K562 (cell line): ENCODE results near the gene RNU5D-1. TPM values are rescaled to one million over a fixed set of nuclear protein-coding genes. Genes with fewer than 3 reads are reported as not detected.

Source experiments
- ASH1L ChIP-seq: fragments of 450-650 bp; IDR thresholded peaks from 2 replicates; pipeline ENCODE4 v1.6.1; 2018; ENCODE audit warnings: borderline replicate concordance, mild to moderate bottlenecking, low read depth; ENCODE audit not compliant: partially characterized antibody
- DIDO1 ChIP-seq: fragments of 450-650 bp; IDR thresholded peaks from 2 replicates; pipeline ENCODE4 v1.6.1; 2016; ENCODE audit warnings: low read depth, missing biosample characterization, missing genetic modification characterization
- HIVEP1 ChIP-seq: fragments of 250-450 bp; sonication (Bioruptor Pico); IDR thresholded peaks from 2 replicates; pipeline ENCODE4 v1.4.0; 2020; ENCODE audit warnings: mild to moderate bottlenecking
- HNRNPLL ChIP-seq: fragments of 200-400 bp; formaldehyde crosslinking; IDR thresholded peaks from 2 replicates; pipeline ENCODE4 v1.6.1; 2017; ENCODE audit warnings: low read length, low read depth, mild to moderate bottlenecking; ENCODE audit not compliant: poor library complexity, severe bottlenecking
- LCOR ChIP-seq: sonication (generic); formaldehyde crosslinking; IDR thresholded peaks from 2 replicates; pipeline ENCODE4 v1.8.0; 2022; ENCODE audit warnings: mild to moderate bottlenecking, missing genetic modification reagents
- MTF1 ChIP-seq: fragments of 250-450 bp; sonication (Bioruptor Pico); IDR thresholded peaks from 2 replicates; pipeline ENCODE4 v1.9.0; 2021; ENCODE audit warnings: moderate library complexity, mild to moderate bottlenecking, inconsistent platforms, borderline replicate concordance
- polyA plus RNA-seq, 8 experiments: library from polyadenylated mRNA; depleted of rRNA in 4 of 8; stranded (reverse) in 5 of 8; unstranded in 3 of 8; fragments of >200 nt; fragmentation: Nextera tagmentation in 2 of 8; fragmentation: Illumina TruSeq in 1 of 8; extraction: Ambion mirVana in 2 of 8; extraction: Trizol in 1 of 8; gene quantifications; 2 replicates each; pipeline versions ENCODE4 v1.2.1 to v1.2.3, GENCODE V29; 2011 to 2014; ENCODE audit warnings: inconsistent platforms in 1 of 8, missing spikeins in 1 of 8
- total RNA-seq, 7 experiments: library from RNA; depleted of rRNA in 6 of 7; stranded (reverse); fragments of >200 nt in 6 of 7; fragmentation: Illumina TruSeq in 2 of 7; extraction: Trizol in 2 of 7; gene quantifications; 2 replicates each; pipeline versions ENCODE4 v1.2.1 to v1.2.3, GENCODE V29; 2011 to 2021; ENCODE audit warnings: low replicate concordance in 1 of 7
- TF ChIP-seq, protein P1 (sequence below): fragments of 450-650 bp; IDR thresholded peaks from 2 replicates; pipeline ENCODE4 v1.6.1; 2016; ENCODE audit warnings: mild to moderate bottlenecking, moderate library complexity
- TF ChIP-seq, protein P2 (sequence below): fragments of 250-450 bp; sonication (Bioruptor Pico); IDR thresholded peaks from 2 replicates; pipeline ENCODE4 v1.5.0; 2021
- TF ChIP-seq, protein P3 (sequence below): fragments of 450-650 bp; IDR thresholded peaks from 2 replicates; pipeline ENCODE4 v1.6.1; 2018; ENCODE audit not compliant: partially characterized antibody

RNU5D-1 gene
- total and polyA plus RNA-seq, 9 of the 15 experiments (the other 6 are each of a cell fraction or from before 2014, with no cell fraction given) = under 0.01 TPM; not detected in 8

DNA sequence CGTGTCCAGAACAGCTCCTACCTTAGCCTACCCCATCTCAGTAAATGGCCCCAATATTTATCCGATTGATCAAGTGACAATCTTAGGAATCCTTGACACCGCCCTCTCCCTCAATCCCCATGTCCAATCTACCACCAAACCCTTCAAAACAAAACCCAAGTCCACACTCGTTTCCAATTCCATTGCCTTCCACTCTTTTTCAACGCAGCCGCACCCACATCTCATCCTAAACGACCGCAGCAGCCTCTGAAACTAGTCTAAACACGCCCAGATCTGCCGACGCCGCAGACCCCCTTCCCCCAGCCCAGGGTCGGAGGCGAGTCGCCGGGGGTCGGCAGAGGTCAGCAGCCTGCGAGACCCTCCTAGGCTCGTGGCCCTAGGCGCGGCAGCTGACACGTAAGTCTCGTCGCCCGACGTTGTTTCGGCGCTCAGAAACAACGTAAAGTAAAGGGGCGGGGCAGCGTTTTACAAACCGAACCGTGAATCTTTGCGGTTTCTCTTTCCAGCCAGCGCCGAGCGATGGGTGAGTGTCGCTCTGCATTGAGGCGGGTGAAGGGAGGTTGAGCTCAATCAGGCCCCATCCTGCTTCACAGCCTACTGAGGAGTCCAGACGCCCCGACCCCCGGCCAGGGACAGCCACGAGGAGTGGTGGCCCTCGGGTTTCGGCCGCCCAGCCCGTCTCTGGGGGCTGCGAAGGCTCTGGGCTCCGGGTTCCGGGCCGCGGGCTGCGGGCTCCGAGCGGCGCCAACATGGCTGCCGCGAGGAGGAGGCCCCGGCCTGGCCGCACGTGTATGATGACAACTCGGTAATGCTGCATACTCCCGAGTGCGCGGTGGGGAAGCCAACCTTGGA is 44.3 kb upstream of the RNU5D-1 start, which contains the start of gene RPS8 (continued):
- TF ChIP-seq, protein P1, sequence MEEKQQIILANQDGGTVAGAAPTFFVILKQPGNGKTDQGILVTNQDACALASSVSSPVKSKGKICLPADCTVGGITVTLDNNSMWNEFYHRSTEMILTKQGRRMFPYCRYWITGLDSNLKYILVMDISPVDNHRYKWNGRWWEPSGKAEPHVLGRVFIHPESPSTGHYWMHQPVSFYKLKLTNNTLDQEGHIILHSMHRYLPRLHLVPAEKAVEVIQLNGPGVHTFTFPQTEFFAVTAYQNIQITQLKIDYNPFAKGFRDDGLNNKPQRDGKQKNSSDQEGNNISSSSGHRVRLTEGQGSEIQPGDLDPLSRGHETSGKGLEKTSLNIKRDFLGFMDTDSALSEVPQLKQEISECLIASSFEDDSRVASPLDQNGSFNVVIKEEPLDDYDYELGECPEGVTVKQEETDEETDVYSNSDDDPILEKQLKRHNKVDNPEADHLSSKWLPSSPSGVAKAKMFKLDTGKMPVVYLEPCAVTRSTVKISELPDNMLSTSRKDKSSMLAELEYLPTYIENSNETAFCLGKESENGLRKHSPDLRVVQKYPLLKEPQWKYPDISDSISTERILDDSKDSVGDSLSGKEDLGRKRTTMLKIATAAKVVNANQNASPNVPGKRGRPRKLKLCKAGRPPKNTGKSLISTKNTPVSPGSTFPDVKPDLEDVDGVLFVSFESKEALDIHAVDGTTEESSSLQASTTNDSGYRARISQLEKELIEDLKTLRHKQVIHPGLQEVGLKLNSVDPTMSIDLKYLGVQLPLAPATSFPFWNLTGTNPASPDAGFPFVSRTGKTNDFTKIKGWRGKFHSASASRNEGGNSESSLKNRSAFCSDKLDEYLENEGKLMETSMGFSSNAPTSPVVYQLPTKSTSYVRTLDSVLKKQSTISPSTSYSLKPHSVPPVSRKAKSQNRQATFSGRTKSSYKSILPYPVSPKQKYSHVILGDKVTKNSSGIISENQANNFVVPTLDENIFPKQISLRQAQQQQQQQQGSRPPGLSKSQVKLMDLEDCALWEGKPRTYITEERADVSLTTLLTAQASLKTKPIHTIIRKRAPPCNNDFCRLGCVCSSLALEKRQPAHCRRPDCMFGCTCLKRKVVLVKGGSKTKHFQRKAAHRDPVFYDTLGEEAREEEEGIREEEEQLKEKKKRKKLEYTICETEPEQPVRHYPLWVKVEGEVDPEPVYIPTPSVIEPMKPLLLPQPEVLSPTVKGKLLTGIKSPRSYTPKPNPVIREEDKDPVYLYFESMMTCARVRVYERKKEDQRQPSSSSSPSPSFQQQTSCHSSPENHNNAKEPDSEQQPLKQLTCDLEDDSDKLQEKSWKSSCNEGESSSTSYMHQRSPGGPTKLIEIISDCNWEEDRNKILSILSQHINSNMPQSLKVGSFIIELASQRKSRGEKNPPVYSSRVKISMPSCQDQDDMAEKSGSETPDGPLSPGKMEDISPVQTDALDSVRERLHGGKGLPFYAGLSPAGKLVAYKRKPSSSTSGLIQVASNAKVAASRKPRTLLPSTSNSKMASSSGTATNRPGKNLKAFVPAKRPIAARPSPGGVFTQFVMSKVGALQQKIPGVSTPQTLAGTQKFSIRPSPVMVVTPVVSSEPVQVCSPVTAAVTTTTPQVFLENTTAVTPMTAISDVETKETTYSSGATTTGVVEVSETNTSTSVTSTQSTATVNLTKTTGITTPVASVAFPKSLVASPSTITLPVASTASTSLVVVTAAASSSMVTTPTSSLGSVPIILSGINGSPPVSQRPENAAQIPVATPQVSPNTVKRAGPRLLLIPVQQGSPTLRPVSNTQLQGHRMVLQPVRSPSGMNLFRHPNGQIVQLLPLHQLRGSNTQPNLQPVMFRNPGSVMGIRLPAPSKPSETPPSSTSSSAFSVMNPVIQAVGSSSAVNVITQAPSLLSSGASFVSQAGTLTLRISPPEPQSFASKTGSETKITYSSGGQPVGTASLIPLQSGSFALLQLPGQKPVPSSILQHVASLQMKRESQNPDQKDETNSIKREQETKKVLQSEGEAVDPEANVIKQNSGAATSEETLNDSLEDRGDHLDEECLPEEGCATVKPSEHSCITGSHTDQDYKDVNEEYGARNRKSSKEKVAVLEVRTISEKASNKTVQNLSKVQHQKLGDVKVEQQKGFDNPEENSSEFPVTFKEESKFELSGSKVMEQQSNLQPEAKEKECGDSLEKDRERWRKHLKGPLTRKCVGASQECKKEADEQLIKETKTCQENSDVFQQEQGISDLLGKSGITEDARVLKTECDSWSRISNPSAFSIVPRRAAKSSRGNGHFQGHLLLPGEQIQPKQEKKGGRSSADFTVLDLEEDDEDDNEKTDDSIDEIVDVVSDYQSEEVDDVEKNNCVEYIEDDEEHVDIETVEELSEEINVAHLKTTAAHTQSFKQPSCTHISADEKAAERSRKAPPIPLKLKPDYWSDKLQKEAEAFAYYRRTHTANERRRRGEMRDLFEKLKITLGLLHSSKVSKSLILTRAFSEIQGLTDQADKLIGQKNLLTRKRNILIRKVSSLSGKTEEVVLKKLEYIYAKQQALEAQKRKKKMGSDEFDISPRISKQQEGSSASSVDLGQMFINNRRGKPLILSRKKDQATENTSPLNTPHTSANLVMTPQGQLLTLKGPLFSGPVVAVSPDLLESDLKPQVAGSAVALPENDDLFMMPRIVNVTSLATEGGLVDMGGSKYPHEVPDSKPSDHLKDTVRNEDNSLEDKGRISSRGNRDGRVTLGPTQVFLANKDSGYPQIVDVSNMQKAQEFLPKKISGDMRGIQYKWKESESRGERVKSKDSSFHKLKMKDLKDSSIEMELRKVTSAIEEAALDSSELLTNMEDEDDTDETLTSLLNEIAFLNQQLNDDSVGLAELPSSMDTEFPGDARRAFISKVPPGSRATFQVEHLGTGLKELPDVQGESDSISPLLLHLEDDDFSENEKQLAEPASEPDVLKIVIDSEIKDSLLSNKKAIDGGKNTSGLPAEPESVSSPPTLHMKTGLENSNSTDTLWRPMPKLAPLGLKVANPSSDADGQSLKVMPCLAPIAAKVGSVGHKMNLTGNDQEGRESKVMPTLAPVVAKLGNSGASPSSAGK = peak; percentile 90
- no peak for TF ChIP-seq HIVEP1 (CRISPR knock-in tag)
- peak; percentile 82 for TF ChIP-seq HNRNPLL
- peak; percentile 60; the same call in 1 of the 2 replicates for TF ChIP-seq DIDO1
- TF ChIP-seq ASH1L = peak; percentile 45
- peak; percentile 29; the same call in 1 of the 2 replicates for TF ChIP-seq LCOR (CRISPR knock-in tag)
- TF ChIP-seq, protein P2, sequence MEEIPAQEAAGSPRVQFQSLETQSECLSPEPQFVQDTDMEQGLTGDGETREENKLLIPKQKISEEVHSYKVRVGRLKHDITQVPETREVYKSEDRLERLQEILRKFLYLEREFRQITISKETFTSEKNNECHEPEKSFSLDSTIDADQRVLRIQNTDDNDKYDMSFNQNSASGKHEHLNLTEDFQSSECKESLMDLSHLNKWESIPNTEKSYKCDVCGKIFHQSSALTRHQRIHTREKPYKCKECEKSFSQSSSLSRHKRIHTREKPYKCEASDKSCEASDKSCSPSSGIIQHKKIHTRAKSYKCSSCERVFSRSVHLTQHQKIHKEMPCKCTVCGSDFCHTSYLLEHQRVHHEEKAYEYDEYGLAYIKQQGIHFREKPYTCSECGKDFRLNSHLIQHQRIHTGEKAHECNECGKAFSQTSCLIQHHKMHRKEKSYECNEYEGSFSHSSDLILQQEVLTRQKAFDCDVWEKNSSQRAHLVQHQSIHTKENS (CRISPR knock-in tag) = no peak; the same call in 1 of the 2 replicates
- TF ChIP-seq, protein P3, sequence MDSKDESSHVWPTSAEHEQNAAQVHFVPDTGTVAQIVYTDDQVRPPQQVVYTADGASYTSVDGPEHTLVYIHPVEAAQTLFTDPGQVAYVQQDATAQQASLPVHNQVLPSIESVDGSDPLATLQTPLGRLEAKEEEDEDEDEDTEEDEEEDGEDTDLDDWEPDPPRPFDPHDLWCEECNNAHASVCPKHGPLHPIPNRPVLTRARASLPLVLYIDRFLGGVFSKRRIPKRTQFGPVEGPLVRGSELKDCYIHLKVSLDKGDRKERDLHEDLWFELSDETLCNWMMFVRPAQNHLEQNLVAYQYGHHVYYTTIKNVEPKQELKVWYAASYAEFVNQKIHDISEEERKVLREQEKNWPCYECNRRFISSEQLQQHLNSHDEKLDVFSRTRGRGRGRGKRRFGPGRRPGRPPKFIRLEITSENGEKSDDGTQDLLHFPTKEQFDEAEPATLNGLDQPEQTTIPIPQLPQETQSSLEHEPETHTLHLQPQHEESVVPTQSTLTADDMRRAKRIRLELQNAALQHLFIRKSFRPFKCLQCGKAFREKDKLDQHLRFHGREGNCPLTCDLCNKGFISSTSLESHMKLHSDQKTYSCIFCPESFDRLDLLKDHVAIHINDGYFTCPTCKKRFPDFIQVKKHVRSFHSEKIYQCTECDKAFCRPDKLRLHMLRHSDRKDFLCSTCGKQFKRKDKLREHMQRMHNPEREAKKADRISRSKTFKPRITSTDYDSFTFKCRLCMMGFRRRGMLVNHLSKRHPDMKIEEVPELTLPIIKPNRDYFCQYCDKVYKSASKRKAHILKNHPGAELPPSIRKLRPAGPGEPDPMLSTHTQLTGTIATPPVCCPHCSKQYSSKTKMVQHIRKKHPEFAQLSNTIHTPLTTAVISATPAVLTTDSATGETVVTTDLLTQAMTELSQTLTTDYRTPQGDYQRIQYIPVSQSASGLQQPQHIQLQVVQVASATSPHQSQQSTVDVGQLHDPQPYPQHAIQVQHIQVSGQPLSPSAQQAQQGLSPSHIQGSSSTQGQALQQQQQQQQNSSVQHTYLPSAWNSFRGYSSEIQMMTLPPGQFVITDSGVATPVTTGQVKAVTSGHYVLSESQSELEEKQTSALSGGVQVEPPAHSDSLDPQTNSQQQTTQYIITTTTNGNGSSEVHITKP = peak; percentile 6
- no peak for TF ChIP-seq MTF1 (CRISPR knock-in tag)
